GM18909 (cell line): Measurements from ENCODE around the gene HOXB9.

Experiments used
- ATAC-seq: cut with Tn5 transposase; IDR thresholded peaks from one replicate; pipeline ENCODE4 v1.9.1; 2021; ENCODE audit warnings: mild to moderate bottlenecking; ENCODE audit not compliant: unreplicated experiment, poor library complexity

The HOXB9 gene

DNA sequence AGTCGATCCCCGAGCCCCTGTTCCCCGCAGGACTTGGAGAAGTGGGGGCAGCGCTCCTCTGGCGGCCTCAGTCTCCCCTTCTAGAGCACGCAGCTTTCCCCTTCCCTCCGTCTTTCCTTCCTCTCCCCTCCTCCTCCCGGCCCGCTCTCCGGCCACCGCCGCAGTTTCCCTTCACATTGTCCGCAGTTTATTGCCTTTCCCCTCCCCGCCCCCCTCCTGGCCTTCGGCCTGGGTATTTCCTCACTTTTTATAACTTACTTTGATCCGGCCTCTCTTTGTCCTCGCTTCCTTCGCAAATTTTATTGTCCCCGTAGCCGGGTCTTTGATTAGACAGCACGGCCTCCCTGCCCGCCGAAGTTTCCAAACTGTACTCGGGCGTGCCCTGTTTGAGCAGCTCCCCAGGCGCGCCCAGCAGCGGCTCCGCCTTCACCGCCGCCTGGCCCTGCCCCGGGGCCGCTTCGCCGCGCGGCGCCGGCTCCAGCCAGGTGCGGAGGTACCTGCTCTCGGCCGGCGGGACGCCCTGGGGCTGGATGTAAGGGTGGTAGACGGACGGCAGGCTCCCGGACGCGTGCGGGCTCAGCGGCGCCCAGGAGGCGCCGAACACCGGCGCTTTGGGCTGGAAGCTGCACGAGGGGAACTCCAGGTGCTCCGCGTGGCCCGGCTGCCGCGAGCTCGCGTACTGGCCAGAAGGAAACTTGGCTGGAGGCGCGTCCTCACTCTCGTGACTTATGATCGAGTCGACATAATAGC is 488 bp downstream of the HOXB9 start:
- no peak for ATAC-seq

DNA sequence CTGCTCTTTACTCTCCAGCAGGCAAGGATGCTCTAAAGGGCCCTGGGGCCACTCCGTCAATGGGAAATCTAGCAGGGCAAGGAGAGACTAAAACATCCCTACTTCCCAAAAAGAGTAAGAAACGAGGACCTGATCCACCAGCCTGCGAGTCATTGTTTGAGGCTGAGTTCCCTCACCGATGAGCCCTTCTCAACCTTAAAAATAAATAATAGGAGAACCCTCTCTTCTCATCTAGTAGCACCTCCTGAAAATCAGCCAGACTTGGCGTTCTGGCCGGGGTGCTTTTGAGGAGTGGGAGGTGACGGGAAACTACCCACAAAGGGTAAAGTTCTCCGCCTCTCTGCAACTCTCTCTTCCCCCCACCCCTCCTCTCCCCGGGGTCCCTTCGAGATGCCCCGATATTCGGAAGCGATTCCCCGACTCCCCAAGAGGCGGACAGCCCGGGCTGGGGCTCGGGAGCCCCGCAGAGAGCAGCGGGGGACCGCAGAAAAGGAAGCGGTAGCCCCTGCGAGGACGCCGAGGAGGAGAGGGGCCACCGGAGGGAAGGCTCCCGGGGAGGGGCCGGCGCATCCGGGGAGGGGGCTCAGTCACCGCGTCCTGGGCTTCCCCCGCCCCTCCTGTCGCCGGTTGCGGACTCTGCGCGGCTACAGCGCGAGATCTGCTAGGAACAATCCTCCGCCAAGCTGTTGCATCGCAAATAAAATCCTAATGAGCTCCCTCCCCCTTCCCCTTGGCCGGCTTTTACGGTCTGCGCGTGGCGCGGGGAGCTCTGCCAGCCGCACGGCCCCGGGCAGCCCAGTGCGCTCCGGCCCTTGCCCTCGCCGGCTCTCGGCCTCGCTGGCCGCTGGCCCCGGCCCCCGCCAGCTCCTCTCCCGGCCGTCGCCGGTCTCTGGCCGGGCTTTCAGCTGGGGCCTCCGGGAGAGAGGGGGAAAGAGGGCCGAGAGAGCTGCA is 1.3 kb downstream of the HOXB9 start:
- no peak for ATAC-seq

DNA sequence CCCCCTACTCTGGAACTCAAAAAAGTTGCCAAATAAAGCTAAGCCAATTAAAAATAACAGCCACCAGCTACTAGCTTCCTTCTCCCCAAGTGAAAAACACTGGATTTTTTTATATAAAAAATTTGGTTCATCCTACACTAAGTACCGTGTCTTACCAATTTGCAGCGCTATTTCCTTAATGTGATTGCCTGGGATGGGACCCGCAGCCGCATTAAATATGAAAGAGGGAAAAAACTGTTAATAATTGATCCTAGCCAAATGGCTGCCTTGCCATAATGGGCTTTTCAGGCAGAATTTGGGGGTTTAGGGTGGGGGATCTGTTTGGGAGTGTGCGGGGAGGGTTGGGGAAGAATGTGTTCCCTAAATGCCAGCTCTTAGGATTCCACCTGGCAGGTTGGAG is 2.0 kb downstream of the HOXB9 start:
- no peak for ATAC-seq

DNA sequence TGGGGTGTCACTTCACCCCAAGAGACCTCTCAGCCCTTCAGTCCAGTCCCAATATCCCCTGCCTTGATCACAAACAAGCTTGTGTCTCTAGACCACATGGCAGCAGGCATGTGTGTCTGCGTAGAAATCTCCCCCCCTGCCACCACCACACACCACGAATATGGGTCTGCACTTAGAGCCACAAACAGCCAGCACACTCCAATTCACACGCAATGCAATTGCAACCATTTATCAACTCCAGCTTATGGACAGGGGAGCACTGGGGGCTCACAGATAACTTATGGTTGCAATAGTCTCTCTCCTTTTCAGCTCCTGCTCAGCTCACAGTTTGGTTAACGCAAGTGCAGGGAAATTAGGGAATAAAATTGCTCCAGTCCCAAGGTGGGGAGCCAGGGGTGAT is 2.6 kb downstream of the HOXB9 start:
- ATAC-seq: no peak

DNA sequence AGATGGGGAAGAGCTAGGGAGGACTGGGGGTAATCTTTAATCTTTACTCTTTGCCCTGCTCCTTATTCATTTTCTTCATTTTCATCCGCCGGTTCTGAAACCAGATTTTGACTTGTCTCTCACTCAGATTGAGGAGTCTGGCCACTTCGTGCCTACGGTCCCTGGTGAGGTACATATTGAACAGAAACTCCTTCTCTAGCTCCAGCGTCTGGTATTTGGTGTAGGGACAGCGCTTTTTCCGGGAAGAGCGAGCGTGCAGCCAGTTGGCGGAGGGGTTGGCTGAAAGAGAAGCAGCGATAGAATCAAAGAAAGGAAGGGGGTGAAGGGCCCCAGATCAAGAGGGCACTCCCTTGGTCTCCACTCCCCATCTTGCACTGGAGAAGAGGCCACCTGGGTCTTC is 3.3 kb downstream of the HOXB9 start:
- ATAC-seq: no peak

DNA sequence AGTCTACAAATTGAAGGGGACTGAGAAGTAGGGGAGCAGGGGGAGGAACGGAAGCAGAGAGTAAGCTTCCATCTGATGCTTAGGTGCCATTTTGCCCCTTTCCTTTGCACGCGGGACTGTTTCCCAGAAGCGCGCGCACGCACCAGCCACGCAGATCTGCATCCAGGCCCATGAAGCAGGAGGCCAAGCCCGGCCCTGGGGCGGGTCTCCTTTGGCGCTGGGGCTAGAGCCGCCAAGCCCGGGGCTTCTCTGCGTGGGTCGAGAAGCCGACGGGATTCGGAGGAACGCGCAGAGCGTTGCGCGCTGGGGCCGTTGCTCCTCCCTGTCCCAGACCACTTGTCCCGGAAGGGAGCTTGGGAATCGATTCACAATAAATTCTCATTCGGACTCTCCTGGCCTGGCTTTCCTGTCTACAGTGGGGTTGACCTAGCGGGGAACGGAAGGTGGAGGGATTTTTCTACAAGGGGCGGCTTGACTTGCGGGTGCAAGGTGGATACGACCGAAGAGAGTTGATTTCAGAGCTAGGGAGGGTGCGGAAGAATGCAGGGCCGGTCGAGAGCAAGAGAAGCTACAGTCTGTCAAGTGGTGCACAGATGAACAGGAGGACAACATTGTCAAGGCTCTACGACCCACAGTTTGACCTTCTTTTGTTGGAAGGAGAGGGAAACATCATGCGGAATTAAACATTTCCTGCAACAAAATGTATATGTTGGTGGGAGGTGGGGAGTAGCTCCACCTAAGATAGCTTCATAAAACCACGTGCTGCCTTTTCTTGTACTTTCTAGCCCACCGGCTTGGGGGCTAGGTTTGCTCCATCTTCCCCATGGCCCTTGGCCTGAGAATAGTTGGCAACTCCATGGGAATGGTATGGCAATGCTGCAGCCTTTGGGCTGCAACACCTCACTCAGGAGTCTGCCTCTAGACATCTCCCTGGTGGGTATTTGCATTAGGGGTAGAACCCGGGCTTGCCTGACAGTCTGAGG is 4.5 kb downstream of the HOXB9 start:
- ATAC-seq: no peak

DNA sequence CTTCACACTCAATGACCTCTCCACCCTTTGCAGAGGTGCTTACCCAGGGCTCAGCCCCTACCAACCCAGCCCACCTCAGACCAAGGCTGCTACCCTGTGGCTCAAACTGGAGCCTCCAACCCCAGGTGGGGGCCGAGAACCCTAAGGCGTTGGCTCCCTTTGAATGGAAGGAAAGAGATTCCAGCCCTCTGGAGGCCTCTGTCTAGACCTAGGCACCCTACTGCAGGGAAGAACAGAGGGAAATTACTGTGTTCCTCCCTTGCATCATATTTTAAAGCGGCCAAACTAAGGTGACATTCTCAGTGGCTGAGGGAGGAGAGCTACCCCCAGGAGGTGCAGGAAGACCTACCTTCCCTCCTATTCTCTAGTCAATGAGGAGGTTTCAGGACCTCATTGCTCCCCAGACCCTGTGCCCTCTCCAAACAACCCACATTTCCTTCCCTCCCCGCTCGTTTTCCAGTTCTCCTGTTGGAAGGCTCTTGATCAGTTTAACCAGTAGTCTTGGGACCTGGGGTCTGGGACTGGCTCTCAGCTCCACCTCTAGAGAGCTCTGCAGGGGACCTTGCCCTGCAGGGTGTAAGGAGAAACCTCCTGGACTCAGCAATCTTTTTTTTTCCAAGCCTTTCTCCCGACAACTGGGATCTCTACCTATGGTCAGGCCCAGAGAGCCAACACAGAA is 5.6 kb downstream of the HOXB9 start:
- no peak for ATAC-seq

DNA sequence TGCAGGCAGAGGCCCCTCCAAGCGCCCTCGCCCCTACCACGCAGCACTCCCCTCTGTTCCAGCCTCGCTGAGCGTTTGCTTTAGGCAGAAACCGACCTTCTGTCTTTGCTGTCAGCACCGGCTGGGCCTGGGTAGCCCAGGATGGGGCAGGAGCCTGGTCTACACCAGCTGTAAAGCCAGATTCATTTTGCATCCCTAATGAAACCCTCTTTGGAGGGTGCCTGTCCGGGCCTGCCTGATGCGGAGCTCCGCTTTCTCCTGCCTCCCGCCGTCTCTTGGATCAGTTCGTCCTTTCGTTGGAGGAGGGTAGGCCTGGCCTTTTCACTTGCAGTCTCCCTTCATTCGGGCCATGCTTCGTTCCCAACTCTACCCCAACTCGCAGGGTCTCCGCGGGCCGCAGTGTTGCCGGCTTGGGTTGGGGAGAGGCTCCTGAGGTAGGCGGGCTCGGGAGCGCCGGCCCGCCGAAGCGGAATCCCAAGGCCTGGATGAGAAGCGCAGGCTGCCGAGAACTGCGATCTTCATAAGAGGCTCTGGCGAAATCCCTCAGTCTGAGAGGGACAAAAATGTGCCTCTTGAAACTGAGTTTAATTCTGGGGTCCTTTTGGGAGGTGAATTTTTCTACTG is 6.2 kb downstream of the HOXB9 start:
- no peak for ATAC-seq

DNA sequence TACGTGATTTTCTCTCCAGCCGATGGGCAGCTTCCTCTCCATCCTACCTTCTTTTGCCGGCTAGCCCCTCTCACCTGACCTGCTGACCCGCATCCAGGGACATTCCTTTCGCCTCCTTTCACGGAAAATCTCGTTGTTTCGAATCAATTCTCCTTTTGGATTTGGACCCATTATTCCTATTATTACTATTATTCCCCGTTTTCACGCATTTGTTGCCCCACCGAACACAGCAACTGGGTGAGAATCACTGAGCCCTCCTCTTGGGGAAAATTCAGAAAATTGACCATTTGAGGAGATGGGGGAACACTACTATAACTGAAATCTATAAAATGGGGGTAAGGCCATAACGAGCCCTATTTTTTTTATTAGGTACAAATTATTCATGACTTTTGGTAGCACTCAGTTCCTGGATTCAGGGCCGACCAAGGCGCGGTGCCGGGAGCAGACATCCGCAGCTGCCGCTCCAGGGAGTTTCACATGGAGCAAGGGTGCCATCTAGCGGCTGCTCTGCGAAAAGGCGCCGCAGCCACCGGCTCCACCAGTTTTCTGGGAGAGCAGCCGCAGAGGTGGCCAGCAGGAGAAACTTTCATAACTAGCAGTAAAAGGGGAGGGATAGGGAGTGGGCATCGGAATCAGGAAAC is 7.8 kb downstream of the HOXB9 start:
- ATAC-seq: peak; percentile 54

DNA sequence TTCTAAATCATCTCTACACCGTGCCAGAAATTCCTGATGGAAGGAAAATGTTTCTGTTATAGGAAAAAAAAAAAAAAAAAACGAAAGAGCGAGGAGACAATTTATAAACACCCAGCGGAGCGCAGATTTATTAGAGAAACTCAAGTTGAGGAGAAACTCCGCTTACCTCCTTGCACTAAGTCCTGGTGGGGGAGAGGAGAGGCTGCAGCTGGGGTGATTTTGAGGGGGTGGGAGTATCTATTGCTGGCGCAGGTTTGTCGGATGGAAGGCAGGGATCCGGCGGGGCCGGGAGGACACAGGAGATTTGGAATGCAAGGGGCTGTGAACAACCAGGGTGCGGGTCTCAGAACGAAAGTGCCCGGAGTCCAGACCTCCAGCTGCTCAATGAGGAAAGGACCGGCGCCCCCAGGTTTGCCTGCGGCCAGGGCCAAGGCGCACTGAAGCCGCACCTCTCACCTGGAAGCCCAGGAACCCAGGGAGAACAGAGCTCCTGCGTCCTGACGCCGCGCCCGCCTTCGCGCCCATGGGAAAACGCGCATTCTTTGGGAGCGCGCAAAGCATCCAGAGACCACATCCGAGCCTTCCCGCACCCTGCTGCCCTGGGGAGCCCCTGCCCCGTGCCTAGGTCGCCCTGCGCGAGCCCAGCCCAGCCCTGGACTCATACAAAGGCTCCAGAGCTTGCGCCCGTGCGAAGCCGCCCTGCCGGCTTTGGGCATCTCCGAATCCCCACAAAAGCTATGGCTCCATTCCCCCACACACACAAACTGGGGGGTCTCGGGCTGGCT is 8.5 kb downstream of the HOXB9 start:
- ATAC-seq: no peak

DNA sequence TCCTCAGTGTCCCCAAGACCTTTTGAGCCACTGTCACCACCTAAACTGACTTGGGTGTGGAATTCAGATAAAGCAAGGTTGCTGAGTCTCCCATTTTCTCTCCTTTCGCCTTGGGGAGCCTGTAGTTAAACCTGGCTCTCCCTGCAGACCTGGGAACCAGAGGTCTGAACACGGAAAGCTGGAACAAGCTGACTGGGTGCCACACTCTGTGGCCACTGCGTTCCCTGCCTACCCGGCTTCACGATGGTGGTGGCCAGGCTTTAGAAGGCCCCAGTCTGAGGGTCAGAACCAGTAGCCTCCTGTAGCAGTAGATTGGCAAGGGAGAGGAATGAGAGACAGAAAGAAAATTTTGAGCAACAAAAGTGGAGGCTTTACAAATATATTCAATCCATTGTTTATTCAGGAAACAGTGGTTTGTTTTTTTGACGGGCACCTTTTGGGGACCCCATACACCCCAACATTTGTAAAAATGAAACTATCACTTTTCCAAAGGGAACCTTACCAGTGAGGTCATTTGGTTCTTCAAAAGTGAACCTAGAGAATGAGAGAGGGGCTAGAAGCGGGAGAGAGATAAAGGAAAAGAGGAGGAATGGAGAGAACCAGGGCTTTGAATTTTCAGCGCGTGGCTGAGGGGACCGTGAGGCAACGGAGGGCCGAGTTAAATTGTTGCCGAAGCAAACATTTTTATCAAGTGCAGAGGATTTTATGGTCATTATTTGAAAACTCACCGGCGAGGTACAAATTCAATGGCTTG is 9.3 kb downstream of the HOXB9 start:
- ATAC-seq: no peak

DNA sequence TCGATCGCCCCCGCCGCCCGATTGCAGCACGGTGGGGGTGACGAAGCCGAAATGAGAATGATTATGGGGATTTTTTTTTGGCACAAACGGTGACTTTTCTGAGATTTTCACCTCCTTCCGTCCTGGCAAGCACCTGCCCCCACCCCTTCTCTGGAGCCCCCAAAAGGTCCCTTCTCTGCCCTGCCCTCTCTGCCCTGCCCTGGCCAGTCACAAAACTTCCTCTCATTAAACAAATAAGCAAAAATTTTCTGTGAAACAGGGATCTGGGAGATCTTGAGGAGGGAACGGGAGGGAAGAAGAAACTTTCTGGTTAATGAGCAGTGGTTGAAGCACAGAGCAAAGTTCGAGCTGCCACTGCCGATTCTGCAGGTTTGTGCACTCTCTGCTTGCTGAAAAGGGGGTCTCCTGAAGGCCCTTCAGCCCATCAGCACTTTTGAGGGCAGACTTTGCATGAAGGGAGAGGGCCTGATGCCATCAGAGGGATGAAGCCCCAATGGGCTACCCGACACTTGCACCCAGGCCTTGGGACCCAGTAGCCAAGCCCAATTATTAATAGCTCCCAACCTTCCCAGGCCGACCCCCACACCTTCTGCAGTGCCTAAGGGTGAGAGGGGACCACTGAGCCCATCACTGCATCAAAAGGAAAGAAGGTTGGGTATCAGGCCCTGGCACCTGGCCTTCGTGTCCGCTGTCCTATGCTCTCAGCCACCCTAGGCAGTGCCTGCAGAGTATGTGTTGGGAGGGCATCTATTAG is 10.0 kb downstream of the HOXB9 start:
- ATAC-seq: no peak

DNA sequence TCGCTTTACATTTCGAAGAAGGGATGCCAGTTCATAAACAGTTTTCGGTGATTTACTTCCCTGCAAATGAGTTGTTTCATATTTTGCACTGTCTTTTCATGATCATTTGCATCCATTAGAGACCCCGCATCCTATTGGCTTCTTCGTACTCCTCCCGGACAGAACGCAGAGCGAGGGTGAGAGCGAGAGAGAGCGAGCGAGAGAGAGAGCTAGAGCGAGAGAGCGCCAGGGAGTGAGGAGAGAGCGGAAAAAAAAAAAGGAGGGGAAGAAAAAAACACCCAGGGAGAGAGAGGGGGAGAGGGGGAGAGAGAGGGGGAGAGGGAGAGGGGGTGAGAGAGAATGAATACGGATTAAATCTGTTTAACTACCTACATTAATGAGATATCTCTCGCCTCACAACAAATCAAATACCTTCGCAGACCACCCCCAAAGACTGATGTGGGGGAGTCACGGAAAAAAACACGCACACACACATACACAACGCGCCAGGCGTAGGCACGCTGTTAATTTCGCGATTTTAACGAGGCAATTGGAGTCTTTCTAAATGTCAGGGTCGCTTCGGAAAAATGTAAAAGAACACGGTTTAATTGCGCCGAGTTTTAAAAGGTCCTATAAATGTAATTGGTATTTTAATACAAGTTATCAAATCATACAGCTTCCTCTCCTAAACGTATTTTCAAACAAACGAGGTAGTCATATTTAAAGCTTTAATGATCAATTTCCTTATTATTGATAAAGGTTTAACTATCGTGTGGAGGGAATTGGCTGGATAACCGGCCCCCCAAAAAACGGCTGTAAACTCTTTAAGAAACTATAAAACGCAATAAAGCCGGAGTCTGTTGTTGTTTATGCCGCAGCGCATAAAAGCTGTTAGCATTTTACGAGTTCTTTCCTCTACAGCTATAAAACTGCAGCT is 10.9 kb downstream of the HOXB9 start, which contains the start of gene HOXB8:
HOXB8 (minus strand) TSS at position 246 of the 916 bp plus-strand sequence. CDS start 588 bp downstream, outside the sequence.
- no peak for ATAC-seq

DNA sequence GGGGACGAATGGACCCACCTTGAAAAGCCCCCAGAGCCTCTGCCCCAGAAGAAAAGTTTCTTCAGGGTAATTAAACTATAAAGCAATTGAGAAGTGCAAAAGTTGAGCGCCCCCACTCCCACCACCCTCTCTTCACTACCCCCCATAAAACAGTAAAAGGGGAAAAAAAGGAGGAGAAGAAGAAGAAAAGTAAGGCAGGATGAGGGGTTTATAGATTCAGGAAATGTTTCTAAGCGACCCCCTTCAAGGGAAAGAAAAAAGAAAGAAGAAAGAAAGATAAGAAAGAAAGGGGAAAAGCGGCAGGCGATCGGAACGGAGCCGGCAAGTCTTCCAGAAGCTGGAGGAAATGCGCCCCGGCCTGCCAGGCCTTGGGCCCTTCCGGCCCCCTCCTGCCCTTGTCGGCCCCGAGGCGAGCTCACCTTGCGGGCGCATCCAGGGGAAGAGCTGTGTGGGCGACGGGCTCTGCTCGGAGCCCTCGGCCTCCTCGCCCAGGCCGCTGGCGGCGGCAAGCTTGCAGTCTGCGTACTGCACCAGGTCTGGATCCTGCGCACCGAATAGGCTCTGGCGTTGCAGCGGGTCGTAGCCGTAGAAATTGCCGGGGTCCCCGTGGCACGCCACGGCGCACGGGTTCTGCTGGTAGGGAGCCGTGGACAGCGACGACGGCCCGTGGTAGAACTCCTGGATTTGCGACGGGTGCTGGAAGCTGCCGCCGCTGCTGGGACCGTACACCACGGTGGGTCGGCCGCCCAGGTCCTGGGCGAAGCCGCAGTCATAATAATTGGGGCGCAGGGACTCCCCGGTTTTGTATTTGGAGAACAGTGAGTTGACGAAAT is 12.1 kb downstream of the HOXB9 start:
- no peak for ATAC-seq
